Spleen (tissue), 11 donors: ENCODE results near the gene ERC2. TPM values are rescaled to one million over a fixed set of nuclear protein-coding genes. Genes with fewer than 3 reads are reported as not detected.

Experiments used
- DNase-seq: peaks from one replicate; pipeline ENCODE4 v3.0.0-alpha.2; 2020
- H3K27ac ChIP-seq, 8 donors: fragments of 200-600 bp; sonication (generic) in 7 of 8; 1 replicate in 4 of 8; 2 replicates in 4 of 8; pipeline versions ENCODE4 v1.5.0 to v1.8.0; 2016 to 2021; ENCODE audit warnings: inconsistent platforms in 4 of 8, mild to moderate bottlenecking in 4 of 8, moderate library complexity in 1 of 8
- H3K27me3 ChIP-seq, 7 donors: fragments of 200-600 bp; sonication (generic) in 6 of 7; replicated peaks in 1 of 7; 1 replicate in 4 of 7; 2 replicates in 3 of 7; pipeline versions ENCODE4 v1.5.0 to v1.8.0; 2016 to 2021; ENCODE audit warnings: inconsistent platforms in 3 of 7, mild to moderate bottlenecking in 1 of 7
- H3K36me3 ChIP-seq, 6 donors: fragments of 200-600 bp; sonication (generic) in 5 of 6; 1 replicate in 4 of 6; 2 replicates in 2 of 6; pipeline versions ENCODE4 v1.5.0 to v1.8.0; 2016 to 2021; ENCODE audit warnings: inconsistent platforms in 2 of 6
- H3K4me1 ChIP-seq, 6 donors: fragments of 200-600 bp; sonication (generic) in 5 of 6; 1 replicate in 3 of 6; 2 replicates in 3 of 6; pipeline versions ENCODE4 v1.5.0 to v1.8.0; 2016 to 2021; ENCODE audit warnings: inconsistent platforms in 3 of 6
- H3K4me3 ChIP-seq, 8 donors: fragments of 200-600 bp; sonication (generic) in 7 of 8; 1 replicate in 4 of 8; 2 replicates in 4 of 8; pipeline versions ENCODE4 v1.5.0 to v1.8.0; 2016 to 2021; ENCODE audit warnings: inconsistent platforms in 4 of 8, mild to moderate bottlenecking in 4 of 8, moderate library complexity in 2 of 8
- H3K9me3 ChIP-seq, 8 donors: fragments of 200-600 bp; sonication (generic) in 7 of 8; 1 replicate in 4 of 8; 2 replicates in 4 of 8; pipeline versions ENCODE4 v1.5.0 to v1.8.0; 2016 to 2021; ENCODE audit warnings: inconsistent platforms in 4 of 8
- POLR2A ChIP-seq, 3 donors: fragments of 450-650 bp; IDR thresholded peaks; one replicate each; pipeline ENCODE4 v1.5.1; 2017; ENCODE audit warnings: antibody characterized with exemption in 3 of 3, mild to moderate bottlenecking in 1 of 3
- POLR2AphosphoS5 ChIP-seq, 3 donors: sonication (generic); formaldehyde crosslinking; IDR thresholded peaks; one replicate each; pipeline ENCODE4 v1.5.1; 2017; ENCODE audit warnings: antibody characterized with exemption in 3 of 3
- WGBS, 5 donors: extraction: QIAGEN DNeasy Blood & Tissue Kit in 3 of 5; methylation state at CpG; one replicate each; pipeline versions ENCODE4 v1.1.5 to v1.1.7; 2013 to 2018; 5-methylcytosine and 5-hydroxymethylcytosine counted together
- intact Hi-C: fragments of 100-400 bp; cut with DNase I; formaldehyde crosslinking; loops from one replicate; pipeline ENCODE4 v1.15.0; 2023; ENCODE audit warnings: low total_unique reads
- polyA plus RNA-seq, 3 donors: library from polyadenylated mRNA; stranded (reverse); fragments of 200-250 nt; gene quantifications; one replicate each; pipeline ENCODE4 v1.2.1, GENCODE V29; 2013
- total RNA-seq, 7 donors: library from RNA; depleted of rRNA in 3 of 7; stranded (reverse); fragments of >200 nt in 3 of 7; fragmentation: NEBNext Ultra II Directional in 4 of 7; extraction: Animal tissue kit (Norgen Biotek cat#: 25700) in 4 of 7; gene quantifications; one replicate each; pipeline versions ENCODE4 v1.1.0 to v1.2.1, GENCODE V29; 2016 to 2021
- TF ChIP-seq, protein P1 (sequence below), 11 experiments: fragments of 200-600 bp in 7 of 11; fragments of 450-650 bp in 4 of 11; sonication (generic) in 4 of 11; IDR thresholded peaks in 8 of 11; conservative IDR thresholded peaks in 3 of 11; 1 replicate in 7 of 11; 2 replicates in 4 of 11; pipeline versions ENCODE4 v1.4.0 to v1.8.0; 2016 to 2021; ENCODE audit warnings: antibody characterized with exemption in 11 of 11, inconsistent platforms in 4 of 11, mild to moderate bottlenecking in 1 of 11
- donor health status: healthy with polysubstance abuse.
- donor health status: DM: no; HTN: no; CAD: no; lungs with moderate emphysema.
- donor health status: DM: no; HTN: no; CAD: no.
- donor health status: Bipolar disorder and iron deficiency.
- donor health status: healthy.
- donor health status: DM: no; HTN: no; CAD: no.
- donor health status: DM: yes; HTN: yes; CAD: no.

ERC2 gene
- total and polyA plus RNA-seq, 10 donors = 0.04 to 4.9 (median 0.39) TPM

DNA sequence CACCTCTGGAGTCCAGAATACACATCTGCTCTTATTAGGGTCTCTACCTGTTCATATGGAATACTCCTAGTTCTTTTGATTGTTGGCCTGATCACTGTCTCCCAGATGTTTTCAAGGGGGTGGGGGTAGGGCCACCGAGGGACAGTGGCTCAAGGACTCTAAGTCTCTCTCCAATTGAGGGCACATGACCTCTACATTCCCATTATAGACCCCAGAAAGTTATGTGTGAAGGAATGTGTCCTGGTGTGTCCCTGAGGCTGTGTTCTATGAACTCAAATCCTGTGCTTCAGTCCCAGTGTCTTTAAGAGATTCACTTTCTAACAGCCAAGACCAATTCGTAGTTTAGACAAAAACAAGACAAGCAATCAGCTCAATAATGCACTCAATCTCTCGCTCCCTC is 357.4 kb downstream of the ERC2 start:
- no peak overlapping the region for H3K4me3 ChIP-seq
- WGBS, 5 donors = 53 to 66% (median 56%) methylated on average over 3 of the region's 3 CpGs
- H3K27ac ChIP-seq = no peak overlapping the region
- H3K4me1 ChIP-seq = no peaks in the 10 kb centered on the region
- no peaks in the 10 kb centered on the region for H3K27me3 ChIP-seq
- TF ChIP-seq, protein P1, sequence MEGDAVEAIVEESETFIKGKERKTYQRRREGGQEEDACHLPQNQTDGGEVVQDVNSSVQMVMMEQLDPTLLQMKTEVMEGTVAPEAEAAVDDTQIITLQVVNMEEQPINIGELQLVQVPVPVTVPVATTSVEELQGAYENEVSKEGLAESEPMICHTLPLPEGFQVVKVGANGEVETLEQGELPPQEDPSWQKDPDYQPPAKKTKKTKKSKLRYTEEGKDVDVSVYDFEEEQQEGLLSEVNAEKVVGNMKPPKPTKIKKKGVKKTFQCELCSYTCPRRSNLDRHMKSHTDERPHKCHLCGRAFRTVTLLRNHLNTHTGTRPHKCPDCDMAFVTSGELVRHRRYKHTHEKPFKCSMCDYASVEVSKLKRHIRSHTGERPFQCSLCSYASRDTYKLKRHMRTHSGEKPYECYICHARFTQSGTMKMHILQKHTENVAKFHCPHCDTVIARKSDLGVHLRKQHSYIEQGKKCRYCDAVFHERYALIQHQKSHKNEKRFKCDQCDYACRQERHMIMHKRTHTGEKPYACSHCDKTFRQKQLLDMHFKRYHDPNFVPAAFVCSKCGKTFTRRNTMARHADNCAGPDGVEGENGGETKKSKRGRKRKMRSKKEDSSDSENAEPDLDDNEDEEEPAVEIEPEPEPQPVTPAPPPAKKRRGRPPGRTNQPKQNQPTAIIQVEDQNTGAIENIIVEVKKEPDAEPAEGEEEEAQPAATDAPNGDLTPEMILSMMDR (IDR thresholded peaks at IDR 0.05 in 8 of 11, conservative IDR thresholded peaks at IDR 0.05 in 3 of 11) = no peak
- no peak for TF ChIP-seq POLR2A (IDR thresholded peaks at IDR 0.05)
- no peak for TF ChIP-seq POLR2AphosphoS5 (IDR thresholded peaks at IDR 0.05)
- H3K36me3 ChIP-seq = no peaks in the 10 kb centered on the region
- intact Hi-C loops = no loop called here
- peaks cover 0 to 20% (median 9%) of the 10 kb centered on the region in 8 donors for H3K9me3 ChIP-seq
- DNase-seq = no peak

DNA sequence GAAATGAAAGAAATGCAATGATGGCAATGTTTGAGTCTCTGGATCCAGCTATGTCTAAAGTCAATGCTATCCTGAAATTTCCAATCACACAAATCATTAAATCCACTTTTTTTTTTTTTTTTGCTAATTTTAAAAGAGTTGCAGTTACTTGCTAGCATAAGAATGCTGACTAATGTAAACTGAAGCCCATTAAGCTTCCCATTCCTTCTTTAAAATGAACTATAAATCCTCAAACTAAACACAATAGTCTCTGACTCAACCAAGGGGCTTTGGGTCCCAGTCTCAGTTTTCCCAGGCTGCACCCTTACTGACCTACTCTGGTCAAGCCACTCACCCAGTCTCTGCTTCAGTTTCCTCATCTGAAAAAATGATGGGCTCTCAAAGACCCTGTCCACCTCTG is 361.1 kb downstream of the ERC2 start:
- intact Hi-C loops = no loop called here
- TF ChIP-seq, protein P1 (IDR thresholded peaks at IDR 0.05 in 8 of 11, conservative IDR thresholded peaks at IDR 0.05 in 3 of 11) = no peak
- no peak for TF ChIP-seq POLR2AphosphoS5 (IDR thresholded peaks at IDR 0.05)
- no peak for TF ChIP-seq POLR2A (IDR thresholded peaks at IDR 0.05)
- H3K4me1 ChIP-seq = no peaks in the 10 kb centered on the region
- no peak overlapping the region for H3K27ac ChIP-seq
- no peak for DNase-seq
- peaks cover 0 to 23% (median 0%) of the 10 kb centered on the region in 7 donors for H3K27me3 ChIP-seq
- no peak overlapping the region for H3K4me3 ChIP-seq
- no peaks in the 10 kb centered on the region for H3K36me3 ChIP-seq
- H3K9me3 ChIP-seq = peaks cover 0 to 4% (median 0%) of the 10 kb centered on the region in 8 donors

DNA sequence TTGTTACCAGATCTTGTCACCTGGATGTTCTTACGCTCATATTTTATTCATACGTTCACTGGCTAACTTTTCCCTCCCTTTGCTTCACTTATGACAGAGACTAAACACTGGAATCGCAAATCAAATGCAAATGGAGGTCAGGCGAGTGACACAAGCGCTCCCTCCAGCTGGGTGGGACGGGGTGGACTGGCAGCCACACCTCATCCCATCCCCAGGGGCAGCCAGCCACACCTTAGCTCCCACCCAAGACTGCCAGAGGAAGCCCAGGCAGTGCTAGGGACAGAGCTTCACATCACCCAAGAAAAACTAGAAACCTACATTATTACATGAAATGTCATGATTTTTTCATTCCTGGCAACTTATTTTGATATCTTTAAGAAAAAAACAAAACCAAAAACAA is 366.2 kb downstream of the ERC2 start:
- WGBS, 5 donors = 82 to 90% (median 83%) methylated on average over 6 of the region's 6 CpGs
- Histone ChIP-seq H3K27me3 (peaks cover 0 to 43% (median 0%) of the 10 kb centered on the region in 7 donors), H3K36me3 (no peaks in the 10 kb centered on the region), H3K27ac (no peak overlapping the region), H3K9me3 (no peaks in the 10 kb centered on the region), H3K4me3 (no peak overlapping the region), H3K4me1 (no peaks in the 10 kb centered on the region)
- no peak for DNase-seq
- intact Hi-C loops = no loop called here
- TF ChIP-seq POLR2A (IDR thresholded peaks at IDR 0.05) (no peak), POLR2AphosphoS5 (IDR thresholded peaks at IDR 0.05) (no peak)
- TF ChIP-seq, protein P1 (IDR thresholded peaks at IDR 0.05 in 8 of 11, conservative IDR thresholded peaks at IDR 0.05 in 3 of 11) = no peak

DNA sequence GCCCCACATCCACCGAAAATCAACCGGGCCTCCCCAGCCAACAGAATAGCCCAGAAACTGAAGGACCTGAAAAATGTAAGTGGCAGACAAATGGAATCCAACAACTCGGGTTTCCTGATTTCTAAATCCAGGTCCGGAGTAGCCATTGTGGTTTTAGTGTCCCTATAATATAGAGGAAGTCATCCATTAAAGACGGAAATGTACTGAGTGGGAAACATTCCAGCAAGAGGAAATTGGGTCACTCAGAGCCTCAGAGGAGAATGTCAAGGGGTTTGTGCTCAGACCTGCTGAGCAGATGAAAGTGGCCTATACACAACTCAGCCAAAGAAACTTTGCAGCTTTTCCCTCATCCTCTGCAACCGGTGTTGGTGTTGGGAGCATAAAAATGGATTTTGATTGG is 366.7 kb downstream of the ERC2 start:
- DNase-seq = no peak
- no peaks in the 10 kb centered on the region for H3K36me3 ChIP-seq
- WGBS, 5 donors = 22 to 42% (median 33%) methylated on average over 6 of the region's 6 CpGs
- no peak overlapping the region for H3K27ac ChIP-seq
- H3K4me1 ChIP-seq = no peaks in the 10 kb centered on the region
- peaks cover 0 to 43% (median 0%) of the 10 kb centered on the region in 7 donors for H3K27me3 ChIP-seq
- H3K4me3 ChIP-seq = no peak overlapping the region
- no peaks in the 10 kb centered on the region for H3K9me3 ChIP-seq
- no peak for TF ChIP-seq POLR2A (IDR thresholded peaks at IDR 0.05)
- TF ChIP-seq, protein P1 (IDR thresholded peaks at IDR 0.05 in 8 of 11, conservative IDR thresholded peaks at IDR 0.05 in 3 of 11) = no peak
- no peak for TF ChIP-seq POLR2AphosphoS5 (IDR thresholded peaks at IDR 0.05)
- intact Hi-C loops = no loop called here
